Measurements from ENCODE around the gene RASGRF2.

RASGRF2 gene

DNA sequence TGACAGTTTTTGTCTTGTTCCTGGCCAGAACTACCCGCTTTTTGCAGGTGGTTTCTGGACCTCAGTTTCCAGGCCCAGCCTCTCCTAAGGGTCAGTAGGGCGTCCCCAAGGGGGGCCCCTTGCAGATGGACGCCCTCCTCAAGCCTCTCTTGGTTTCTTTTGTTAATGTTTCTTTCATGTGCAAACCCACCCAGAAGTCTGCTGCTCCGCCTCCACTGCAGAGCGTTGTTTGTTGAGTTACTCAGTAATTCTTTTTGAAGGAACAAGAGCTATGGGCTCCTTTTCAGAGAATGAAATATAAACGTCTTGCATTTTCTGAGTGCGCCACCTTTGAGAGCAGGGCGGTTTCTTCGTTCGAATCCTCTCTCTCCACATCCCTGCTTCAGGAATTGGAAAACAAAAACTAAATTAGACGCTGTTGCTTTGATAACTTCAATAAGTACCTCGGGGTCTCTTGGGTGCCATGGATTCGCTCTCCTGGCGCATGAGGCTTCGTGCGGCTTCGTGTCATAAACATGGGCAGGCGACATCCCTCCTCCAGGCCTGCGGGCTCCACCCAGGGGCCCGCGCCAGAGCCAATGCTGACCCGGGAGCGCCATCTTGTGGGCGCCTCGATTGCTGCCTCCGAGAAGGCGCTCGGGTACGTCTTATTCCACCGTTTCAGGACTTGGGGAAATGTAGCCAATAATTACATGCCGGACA, 234.6 kb downstream of the RASGRF2 start:
- TF ChIP-seq, protein P1, sequence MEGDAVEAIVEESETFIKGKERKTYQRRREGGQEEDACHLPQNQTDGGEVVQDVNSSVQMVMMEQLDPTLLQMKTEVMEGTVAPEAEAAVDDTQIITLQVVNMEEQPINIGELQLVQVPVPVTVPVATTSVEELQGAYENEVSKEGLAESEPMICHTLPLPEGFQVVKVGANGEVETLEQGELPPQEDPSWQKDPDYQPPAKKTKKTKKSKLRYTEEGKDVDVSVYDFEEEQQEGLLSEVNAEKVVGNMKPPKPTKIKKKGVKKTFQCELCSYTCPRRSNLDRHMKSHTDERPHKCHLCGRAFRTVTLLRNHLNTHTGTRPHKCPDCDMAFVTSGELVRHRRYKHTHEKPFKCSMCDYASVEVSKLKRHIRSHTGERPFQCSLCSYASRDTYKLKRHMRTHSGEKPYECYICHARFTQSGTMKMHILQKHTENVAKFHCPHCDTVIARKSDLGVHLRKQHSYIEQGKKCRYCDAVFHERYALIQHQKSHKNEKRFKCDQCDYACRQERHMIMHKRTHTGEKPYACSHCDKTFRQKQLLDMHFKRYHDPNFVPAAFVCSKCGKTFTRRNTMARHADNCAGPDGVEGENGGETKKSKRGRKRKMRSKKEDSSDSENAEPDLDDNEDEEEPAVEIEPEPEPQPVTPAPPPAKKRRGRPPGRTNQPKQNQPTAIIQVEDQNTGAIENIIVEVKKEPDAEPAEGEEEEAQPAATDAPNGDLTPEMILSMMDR (conservative IDR thresholded peaks at IDR 0.05; ENCODE audit: low read depth, low read length): peak; percentile 95
- no peak overlapping the region for H3K4me3 ChIP-seq (ENCODE audit: low read length)
- peak; percentile 41 for DNase-seq (ENCODE audit: low read depth)

DNA sequence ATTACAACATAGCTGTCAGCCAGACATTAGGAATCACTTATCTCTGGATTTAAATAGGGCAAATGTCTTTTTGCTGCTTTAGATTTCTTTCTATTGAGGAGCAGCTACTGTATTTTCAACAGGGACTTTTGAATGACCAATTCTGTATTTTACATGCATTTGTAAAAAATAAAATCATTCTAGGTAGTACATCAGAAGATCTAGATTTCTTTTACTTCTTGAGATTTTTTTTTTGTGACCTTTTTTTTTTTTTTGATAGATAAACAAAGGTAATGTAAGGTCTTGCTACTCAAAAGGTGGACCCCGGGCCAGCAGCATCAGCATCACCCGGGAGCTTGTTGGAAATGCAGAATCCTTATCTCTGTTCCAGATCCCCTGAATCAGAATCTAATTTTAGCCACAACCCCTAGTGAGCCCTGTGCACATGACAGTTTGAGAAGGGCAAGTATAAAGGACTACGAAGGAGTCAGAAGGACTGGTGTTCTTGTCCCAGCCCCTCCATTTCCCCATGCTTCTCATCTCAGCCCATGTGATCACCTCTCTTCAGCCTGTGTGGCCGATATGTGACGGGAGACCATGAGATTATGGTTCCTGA, 235.3 kb downstream of the RASGRF2 start:
- TF ChIP-seq, protein P1 (conservative IDR thresholded peaks at IDR 0.05; ENCODE audit: low read depth, low read length): no peak
- H3K4me3 ChIP-seq (ENCODE audit: low read length): no peak overlapping the region
- no peak for DNase-seq (ENCODE audit: low read depth)

DNA sequence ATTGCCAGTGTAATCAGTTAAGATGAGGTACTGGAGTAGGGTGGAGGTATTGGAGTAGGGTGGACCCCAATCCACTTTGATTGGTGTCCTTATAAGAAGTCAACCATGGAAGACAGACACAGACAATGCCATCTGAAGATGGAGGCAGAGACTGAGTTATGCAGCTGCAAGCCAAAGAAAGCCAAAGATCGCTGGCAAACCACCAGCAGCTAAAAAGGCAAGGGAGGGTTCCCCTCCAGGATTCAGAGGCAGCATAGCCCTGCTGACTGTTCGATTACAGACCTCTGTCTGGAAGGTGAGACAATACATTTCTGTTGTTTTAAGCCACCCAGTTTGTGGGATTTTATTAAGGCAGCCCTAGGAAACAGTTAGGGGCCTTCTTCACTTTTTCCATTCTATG, 242.5 kb downstream of the RASGRF2 start:
- no peak for DNase-seq (ENCODE audit: low read depth)
- TF ChIP-seq, protein P1 (conservative IDR thresholded peaks at IDR 0.05; ENCODE audit: low read depth, low read length): no peak
- no peak overlapping the region for H3K4me3 ChIP-seq (ENCODE audit: low read length)

DNA sequence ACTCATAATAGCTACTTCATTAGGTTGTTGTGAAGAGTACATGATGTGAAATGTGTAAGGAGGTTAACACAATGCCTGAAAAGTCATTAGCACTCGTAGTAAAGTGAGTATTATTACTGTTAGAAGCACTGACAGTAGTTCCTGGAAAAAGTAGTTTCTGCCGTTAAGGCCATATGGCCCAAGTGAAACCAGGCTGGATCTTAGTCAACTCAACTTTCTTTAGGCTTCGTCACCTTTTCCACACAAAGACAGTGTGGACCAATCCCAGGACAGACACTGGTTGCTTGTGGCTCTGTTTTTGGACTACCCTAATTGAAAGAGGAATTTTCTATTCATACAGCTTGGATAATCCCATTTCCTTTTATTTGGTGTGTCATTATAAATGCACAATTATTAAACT, 243.6 kb downstream of the RASGRF2 start:
- TF ChIP-seq, protein P1 (conservative IDR thresholded peaks at IDR 0.05; ENCODE audit: low read depth, low read length): no peak
- no peak overlapping the region for H3K4me3 ChIP-seq (ENCODE audit: low read length)
- no peak for DNase-seq (ENCODE audit: low read depth)

DNA sequence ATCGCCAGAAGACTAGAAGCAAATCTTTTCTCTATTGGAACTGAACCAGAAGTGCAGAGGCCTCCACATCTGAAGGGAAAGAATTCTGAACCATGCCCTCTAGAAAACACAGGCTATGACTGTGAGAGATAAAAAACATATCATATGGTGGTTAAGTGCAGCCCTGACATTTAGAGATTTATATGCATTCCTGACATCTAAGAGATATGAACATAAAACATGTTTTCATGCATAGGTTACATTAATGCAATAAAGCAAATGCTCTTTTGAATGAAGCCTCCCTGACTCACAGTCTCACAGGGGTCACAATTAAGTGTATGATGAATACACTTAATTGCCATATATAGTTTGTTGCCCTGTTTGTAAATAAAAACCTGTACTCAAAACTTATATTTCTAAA, 244.0 kb downstream of the RASGRF2 start:
- no peak for DNase-seq (ENCODE audit: low read depth)
- TF ChIP-seq, protein P1 (conservative IDR thresholded peaks at IDR 0.05; ENCODE audit: low read depth, low read length): no peak
- no peak overlapping the region for H3K4me3 ChIP-seq (ENCODE audit: low read length)

DNA sequence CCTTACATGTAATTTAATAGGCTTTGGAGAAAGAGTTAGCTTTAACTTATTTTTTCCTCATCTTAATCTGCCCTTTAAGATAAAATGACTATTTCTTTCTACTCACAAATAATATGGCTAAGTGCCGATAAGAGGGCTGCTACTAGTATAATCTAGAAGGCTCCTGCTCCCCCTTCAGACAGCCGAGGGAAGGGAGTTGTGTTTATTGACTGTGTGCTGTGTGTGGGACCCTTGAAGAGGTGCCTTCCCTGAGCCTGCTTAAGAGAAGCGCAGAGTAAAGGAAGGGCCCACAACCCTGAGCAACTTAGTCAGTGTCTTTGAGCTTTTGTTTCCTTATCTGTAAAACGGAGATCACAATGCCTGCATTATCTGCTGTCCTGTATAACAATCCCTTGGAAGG, 244.9 kb downstream of the RASGRF2 start:
- DNase-seq (ENCODE audit: low read depth): no peak
- H3K4me3 ChIP-seq (ENCODE audit: low read length): no peak overlapping the region
- TF ChIP-seq, protein P1 (conservative IDR thresholded peaks at IDR 0.05; ENCODE audit: low read depth, low read length): no peak

DNA sequence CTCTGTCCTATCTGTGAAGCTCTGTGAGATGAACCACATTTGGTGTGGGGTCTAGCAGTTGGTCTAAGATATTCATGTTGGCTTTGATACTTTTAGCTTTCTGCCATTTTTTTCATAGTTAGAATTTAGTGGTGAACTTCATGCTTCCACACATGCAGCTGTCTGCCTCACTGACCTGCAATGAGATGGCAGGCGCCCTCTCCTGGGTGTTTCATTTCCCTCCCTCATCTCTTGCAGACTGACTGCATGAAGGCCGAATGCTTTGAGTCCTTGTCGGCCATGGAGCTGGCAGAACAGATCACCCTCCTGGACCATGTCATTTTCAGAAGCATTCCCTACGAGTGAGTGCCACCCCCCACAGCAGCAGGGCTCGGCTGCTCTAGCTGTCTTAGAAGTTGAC, 246.8 kb downstream of the RASGRF2 start:
- no peak overlapping the region for H3K4me3 ChIP-seq (ENCODE audit: low read length)
- no peak for DNase-seq (ENCODE audit: low read depth)
- TF ChIP-seq, protein P1 (conservative IDR thresholded peaks at IDR 0.05; ENCODE audit: low read depth, low read length): peak; percentile 47
